Stimulated activated CD8-positive, alpha-beta memory T cell treated with anti-CD3 and anti-CD28 coated beads, Interleukin-15, amount 100 ng/mL, for 4 hours (primary cell): ENCODE data around the gene RFWD3.
"Not testable (repeated sequence)": the region's sequence is repeated elsewhere in the genome, so short reads cannot be mapped to it uniquely, and the experiment has no call there.

Source experiments
- DNase-seq, 2 donors: peaks; one replicate each; pipeline ENCODE4 v3.0.0-alpha.2; 2020; ENCODE audit warnings: low read depth in 2 of 2

RFWD3 gene

DNA sequence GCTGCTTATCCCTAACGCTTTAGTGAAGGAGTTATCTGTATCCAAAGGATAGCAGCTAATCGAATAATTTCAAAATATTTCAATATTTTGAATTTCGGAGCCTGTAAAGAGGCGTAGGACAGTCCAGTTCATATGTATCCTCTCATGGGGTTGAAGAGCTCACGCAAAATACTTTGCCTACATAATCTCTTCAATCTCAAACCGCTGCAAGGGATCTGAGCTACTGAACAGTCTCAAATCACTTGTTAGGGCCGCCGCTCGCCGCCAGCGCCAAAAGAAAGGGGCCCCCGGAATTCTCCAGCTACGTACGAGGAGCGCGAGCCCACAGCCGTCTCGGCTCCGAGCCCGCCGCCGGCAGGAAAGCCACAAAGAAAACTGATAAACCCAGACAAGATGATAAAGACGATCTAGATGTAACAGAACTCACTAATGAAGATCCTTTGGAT lies 601 bp upstream of the RFWD3 start:
- no peak for DNase-seq

- no peak for DNase-seq
Measured at GRCh38 chr16:74666010-74666421, 661 bp downstream of the RFWD3 start.

GRCh38 chr16:74661064-74661463 lies 5.6 kb downstream of the RFWD3 start:
- DNase-seq, result no peak

DNA sequence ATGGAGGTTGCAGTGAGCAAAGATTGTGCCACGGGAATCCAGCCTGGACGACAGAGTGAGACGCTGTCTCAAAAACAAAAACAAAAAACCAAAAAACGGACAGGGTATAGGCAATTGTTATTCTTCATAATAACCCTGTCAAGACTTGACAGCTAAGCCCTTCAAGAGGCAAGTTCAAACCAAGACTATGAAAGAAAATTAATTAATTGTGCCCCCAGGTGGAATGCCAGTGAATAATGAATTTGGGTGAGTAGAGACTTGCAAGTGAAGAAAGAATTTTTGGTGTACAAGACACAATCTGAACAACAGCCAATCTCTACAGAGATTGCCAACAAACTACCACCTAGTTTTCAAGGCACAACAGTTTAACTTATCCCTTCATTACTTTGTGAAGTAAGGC lies 6.3 kb downstream of the RFWD3 start:
- DNase-seq, result no peak

DNA sequence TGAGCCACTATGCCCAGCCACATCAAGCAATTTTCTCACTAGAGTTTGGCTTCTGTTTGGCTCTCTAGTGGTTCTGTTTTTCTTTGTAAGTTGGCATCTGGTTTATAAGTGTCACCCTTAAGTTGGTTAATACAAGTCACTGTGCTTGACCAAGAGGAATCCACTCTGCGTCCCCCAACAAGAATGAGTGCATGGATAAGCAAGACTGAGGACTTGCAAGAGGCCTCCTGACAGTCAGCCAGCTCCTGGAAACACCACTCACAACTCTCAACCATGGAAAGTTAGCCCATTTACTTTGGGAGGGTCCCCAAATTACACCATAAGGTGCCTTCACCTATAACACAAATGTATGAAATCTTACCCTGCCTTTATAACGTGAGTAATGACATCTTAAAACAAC lies 7.6 kb downstream of the RFWD3 start:
- no peak for DNase-seq

- DNase-seq, result no peak
Measured at GRCh38 chr16:74657870-74658642, 8.6 kb downstream of the RFWD3 start.

DNA sequence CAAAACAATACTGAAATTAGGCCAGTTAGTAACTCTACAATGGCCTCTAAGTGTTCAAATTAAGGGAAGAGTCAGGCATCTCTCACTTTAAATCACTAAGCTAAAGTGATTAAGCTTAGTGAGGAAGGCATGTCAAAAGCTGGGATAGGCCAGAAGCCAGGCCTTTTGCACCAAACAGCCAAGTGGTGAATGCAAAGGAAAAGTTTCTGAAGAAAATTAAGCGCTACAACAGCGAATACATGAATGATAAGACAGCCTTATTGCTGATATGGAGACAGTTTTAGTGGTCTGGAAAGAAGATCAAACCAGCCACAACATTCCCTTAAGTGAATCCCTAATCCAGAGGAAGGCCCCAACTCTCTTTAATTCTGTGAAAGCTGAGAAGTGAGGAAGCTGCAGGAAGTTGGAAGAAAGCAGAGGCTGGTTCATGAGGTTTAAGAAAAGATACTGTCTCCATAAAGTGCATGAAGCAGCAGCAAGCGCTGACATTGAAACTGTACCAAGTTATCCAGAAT lies 12.1 kb downstream of the RFWD3 start:
- no peak for DNase-seq

GRCh38 chr16:74652883-74653282 lies 13.8 kb downstream of the RFWD3 start:
- not testable (repeated sequence) for DNase-seq

GRCh38 chr16:74652249-74652648 lies 14.4 kb downstream of the RFWD3 start:
- DNase-seq, result no peak

DNA sequence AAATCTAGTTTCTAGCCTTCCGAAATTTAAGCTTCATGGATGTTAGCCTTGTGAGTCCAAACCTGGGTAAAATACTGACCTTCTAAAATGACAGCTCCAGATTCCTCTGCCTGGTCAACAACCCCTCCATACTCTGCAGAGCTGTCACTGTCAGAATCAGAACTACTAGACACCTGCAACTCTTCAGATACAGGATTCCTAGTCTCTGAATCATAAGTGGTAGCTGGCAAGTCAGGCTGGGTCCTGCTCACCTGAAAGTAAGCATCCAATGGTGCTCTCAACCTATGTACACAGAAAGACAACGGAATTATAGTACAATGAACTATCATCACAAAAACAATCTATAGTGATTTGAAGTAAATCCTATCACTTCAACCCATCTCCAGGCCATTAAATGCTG lies 14.8 kb downstream of the RFWD3 start:
- no peak for DNase-seq

GRCh38 chr16:74650966-74651567 lies 15.6 kb downstream of the RFWD3 start:
- DNase-seq, result no peak

- no peak for DNase-seq
Measured at GRCh38 chr16:74649839-74650504, 16.7 kb downstream of the RFWD3 start.

GRCh38 chr16:74641969-74642368 lies 24.7 kb downstream of the RFWD3 start:
- no peak for DNase-seq

- no peak for DNase-seq
Measured at GRCh38 chr16:74637742-74638453, 28.8 kb downstream of the RFWD3 start.

GRCh38 chr16:74635303-74635702 lies 31.4 kb downstream of the RFWD3 start:
- DNase-seq, result no peak

- DNase-seq, result no peak
Measured at GRCh38 chr16:74633686-74634085, 33.0 kb downstream of the RFWD3 start.

- no peak for DNase-seq
Measured at GRCh38 chr16:74627506-74628220, 39.0 kb downstream of the RFWD3 start.

- no peak for DNase-seq
Measured at GRCh38 chr16:74626741-74627416, 39.8 kb downstream of the RFWD3 start.

DNA sequence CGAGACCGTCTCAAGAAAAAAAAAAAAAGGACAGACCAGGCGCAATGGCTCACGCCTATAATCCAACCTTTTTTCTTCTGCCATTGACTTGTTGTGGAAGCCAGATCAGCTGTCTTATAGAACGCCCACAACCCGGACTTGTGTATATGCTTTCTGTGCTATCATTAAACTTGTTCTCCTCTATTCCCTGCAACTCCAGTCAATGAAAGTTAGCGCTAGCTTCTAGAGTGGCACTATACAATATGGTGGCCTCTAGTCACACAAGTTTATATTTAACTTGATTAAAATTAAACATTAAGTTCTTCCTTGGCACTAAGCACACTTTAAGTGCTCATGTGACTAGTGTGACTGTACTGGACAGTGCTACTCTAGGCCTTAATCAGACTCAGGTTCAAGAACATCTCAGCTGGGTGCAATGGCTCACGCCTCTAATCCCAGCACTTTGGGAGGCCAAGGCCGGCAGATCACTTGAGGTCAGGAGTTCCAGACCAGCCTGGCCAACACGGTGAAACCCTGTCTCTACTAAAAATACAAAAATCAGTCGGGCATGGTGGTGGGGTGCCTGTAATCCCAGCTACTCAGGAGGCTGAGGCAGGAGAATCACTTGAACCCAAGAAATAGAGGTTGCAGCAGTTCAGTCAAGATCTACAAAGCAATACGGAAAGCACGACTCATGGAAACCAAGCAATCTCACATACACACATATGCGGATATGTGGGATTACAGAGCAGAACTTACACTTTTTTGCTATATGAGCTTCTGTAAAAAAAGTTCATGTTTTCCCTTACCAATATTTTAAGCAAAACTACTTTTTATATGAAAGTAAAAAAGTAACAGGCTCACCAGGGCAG lies 41.0 kb downstream of the RFWD3 start:
- DNase-seq, result no peak

DNA sequence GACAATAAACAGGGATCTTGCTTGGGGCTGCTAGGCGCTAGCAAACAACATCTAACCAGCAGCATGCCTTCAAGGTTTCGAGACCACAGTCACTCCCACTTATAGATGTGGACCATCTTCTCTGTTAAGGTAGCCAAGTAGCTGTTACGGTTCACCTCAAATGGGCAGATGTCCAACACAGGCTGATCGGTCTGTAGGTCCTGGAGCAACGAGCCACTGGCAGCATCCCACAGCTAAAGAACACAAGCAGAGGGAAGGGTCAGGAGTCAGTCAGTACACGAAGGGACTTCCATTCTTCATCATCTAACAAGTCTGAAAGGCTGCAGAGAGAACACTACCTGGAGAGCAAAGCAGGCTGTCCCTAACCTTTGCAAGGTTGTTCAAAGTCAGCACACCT lies 42.8 kb downstream of the RFWD3 start:
- DNase-seq, result no peak
